HG02610 (cell line): ENCODE measurements around the gene CDKN1C.

ENCODE experiments used
- ATAC-seq: cut with Tn5 transposase; IDR thresholded peaks from one replicate; pipeline ENCODE4 v1.9.1; 2021; ENCODE audit warnings: mild to moderate bottlenecking, moderate library complexity; ENCODE audit not compliant: unreplicated experiment

Gene CDKN1C

DNA sequence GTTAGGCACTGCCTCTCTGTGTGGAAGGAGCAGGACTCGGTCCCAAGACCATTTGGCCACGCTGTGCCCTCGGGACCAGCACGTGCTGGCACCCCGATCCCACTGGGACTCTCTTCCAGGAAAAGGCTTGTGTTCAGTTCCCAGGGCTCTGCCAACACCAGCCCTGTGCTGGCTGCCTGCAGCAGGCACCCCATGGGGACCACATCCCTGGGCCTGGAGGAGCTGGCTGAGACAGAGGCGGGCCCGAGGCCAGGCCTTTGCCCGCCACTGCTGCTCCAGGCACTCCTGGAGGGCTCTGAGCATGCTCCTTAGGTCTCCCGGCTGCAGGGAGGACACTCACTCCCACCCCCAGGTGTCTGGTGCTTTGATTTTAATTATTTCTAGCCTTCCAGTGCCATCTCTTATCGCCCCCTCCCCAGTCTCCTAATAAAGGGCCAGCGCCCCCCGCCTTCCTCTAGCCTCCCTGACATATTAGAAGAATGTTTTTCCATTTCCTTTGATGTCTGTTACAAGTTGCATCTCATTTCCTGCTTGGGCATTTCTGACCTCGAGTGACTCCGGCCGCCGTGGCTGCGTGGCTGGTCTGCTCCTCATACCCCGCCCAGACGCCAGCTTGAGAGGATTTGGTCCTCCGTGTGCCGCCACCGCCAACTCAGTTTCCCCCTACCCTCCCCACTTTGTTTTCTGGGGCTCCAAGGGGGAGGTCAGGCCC, 14.4 kb downstream of the CDKN1C start:
- ATAC-seq = no peak

DNA sequence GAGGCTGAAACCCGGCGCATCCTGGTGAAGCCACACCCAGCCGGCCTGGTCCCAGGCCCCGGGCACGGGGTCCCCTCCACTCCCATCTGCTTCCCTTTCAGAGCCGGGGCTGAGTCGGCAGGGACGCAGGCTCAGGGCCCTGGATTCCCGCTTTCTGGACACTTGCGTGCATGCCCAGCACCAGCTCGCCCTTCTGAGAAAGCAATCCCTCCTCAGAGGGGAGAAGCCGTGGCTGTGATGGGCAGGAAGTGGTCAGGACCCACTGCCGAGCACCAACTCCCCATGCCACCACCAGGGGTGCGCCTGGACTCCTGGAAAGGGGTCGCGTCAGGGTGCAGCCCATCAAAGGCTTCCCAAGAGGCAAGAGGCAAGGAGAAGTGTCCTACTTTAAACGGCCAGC, 15.1 kb downstream of the CDKN1C start:
- ATAC-seq = no peak

DNA sequence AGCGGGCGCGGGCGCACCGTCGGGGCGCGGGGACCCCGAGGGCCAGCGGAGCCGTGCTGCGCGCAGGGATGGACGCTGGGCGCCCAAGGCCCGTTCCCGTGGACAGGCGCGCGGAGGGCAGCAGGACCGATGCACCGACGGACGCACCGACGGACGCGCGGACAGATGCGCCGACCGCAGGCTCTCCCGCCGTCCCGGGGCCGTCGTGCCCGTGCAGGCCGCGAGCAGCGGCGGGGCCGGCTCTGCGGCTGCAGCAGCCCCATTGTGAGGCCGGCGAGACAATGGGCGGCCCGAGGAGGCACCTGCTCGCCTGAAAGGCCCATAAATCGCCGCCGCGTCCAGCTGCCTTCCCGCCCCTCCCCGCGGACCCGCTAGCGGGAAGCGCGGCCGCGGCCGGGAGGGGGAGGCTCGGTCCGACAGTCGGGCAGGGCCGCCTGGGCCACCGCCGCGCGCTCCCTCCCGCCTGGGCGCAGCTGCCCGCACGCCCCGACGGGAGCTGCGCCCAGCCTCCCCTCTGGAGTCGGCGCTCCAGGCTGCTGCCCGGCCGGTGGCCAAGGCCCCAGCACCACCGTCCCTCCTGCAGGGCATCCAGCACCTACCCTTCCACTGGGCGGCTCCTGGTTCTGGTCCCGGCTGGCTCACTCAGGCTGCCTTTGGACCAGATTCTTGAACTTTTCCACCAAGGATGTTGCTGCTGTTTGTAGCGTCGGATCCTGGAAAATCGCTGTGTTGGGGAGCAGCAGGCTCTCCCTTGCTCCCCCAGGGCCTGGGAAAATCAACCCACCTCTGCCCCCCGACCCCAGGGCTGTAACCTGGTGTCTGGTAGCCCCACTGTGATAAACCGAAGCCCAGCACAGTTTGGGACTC, 15.8 kb downstream of the CDKN1C start:
- no peak for ATAC-seq

DNA sequence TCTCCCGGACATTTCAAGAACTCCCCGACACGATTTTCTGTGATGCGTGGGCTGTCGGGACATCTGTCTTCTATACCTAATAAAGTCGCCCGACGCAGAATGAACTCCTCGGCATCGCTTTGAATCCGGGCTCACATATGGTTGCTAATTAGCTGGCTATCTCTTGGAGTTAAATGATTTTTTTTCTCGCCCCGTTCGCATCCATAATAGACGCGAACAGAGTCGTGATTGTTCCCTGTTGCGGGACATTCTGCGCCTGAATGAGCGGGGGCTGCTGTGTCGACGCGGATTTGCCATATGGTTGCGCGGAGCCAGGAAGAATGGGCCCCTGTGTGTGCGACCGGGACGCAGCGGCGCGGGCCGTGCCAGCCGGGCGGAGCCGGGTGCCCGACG, 16.4 kb downstream of the CDKN1C start:
- no peak for ATAC-seq

DNA sequence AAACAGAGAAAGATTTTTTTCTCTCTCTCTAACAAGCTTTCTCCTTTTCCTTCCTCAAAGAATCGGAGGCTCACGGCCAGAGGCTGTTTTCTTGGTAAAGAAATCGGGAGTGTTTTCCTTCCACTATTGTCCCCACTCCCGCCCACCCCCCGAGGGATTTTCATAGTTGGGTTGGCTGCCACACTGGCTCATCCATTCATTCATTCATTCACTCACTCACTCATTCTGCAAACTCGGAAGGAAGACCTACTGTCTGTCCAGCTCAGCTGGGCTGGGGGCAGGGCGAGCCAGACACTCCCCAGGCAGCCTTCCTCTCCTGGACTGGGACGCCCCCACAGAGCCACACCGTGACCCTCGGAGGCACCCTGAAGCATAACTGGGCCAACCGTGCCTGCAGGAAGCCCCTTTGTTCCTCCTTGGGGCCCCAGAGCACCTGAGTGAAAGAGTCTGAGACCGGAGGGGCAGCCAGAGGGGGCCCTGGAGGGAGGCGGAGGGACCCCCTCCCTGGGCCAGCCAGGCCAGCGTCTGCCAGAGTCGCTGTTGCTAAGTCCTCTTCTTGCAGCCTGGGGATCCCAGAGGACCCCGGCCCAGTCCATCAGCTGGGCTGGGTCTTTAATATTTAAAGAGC, 17.0 kb downstream of the CDKN1C start:
- no peak for ATAC-seq

DNA sequence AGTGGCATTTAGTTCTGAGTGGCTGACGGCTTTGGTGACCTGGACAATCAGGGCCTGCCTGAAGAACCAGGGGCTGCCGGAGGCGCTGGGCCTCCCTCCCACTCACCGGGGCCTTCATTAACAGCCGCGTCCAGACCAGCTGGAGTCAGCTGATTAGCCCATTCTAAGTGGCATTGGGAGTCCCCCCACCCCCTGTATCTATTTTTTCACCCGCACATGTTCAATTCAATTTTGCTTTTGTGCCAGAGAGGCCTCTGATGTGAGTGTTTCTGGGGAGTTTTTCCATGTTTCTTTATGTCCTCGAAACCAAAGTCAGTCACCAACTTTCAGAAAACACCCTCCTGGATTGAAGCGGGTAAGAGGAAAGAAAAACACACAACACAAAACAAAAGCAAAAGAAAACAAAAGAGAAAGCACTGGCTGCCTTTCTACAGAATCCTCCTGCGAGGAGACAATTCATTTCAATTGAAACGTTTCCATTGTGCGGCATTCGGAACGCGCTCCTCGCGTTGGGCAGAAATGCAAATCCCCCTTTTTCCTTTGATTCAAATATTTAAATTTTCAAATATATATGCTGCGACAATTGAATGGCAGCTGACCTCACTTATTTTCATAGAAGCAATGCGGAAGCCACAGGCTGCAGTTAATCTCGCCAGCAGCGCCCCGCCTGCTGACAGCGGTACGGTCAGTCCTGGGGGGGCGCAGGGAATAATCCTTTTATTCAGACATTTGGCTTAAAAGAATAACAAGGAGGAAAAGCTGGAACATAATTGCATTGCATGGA, 17.7 kb downstream of the CDKN1C start:
- ATAC-seq = no peak

DNA sequence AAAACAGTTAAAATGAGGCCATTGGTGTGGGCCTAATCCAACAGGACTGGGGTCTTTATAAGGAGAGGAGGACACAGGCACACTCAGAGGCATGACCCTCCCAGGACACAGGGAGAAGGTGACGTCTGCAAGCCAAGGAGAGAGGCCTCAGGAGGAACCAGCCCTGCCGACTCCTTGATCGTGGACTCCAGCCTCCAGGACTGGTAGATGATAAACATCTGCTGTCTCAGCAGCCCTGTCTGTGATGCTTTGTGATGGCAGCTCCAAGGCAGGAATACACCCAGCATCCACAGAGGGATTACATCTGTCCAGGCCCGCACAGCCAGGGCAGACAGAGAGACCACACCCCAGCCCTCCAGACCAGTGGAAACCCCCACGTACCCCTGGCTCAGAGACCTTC, 18.4 kb downstream of the CDKN1C start:
- ATAC-seq = no peak

DNA sequence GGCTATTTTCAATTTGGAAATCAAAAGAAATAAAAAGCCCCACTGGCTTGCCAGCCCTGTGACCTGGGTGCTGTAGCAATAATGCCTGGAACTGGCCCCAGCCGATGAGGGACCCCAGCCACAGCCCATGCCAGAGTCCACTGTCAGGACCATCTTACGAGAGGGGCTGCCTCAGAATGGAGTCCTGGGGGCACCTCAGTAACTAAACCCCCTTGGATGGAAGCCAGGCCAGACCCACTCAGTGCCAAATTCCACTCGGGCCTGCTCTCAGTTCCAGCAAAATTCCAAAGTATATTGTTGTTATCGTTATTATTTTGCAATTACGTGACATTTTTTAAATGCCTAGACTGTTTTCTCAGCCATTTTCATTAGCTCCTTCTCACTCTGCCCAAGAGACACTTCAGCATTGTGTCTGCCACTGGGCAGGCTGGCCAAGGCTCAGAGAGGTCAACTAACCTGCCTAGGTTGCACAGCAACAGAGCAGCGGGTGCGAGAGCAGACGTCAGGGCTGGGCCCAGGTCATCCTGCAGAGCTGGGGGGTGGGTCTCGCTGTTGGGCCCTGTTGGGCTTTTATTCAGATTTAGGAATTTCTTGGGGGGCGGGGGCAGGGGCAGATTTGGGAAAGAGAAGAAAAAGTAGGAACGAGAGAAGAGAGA, 19.5 kb downstream of the CDKN1C start:
- no peak for ATAC-seq

DNA sequence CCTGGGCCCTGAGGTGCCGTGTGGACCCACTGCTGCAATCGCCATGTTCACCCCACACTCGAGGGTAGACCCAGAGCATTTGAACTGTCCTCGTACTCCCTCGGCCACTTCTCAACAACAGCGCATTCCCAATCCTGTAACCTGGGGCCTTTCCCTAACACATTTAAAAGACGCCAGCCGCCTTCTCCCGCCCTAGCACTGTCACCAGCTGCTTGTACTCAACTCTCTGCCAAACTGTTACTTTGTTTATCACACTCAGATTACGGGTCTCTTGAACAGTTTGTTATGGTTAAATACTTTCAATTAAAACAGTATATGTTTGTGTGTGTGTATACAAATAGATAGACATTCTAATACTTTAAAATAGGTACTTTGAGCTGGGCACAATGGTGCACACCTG, 20.7 kb downstream of the CDKN1C start:
- no peak for ATAC-seq

DNA sequence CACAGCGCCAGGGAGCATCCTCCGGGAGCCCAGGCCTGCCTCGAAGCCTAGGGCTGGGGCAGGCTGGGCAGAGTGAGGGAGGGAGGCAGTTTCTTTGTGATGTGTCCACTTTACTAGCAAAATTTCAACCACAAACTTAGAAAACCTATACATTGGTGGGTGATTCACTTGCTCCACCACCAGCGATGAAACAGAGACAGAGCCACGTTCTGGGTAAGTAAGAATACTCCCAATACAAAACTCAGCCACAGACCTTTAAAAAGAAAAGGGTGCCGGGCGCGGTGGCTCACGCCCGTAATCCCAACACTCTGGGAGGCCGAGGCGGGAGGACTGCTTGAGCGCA, 22.3 kb downstream of the CDKN1C start:
- no peak for ATAC-seq

DNA sequence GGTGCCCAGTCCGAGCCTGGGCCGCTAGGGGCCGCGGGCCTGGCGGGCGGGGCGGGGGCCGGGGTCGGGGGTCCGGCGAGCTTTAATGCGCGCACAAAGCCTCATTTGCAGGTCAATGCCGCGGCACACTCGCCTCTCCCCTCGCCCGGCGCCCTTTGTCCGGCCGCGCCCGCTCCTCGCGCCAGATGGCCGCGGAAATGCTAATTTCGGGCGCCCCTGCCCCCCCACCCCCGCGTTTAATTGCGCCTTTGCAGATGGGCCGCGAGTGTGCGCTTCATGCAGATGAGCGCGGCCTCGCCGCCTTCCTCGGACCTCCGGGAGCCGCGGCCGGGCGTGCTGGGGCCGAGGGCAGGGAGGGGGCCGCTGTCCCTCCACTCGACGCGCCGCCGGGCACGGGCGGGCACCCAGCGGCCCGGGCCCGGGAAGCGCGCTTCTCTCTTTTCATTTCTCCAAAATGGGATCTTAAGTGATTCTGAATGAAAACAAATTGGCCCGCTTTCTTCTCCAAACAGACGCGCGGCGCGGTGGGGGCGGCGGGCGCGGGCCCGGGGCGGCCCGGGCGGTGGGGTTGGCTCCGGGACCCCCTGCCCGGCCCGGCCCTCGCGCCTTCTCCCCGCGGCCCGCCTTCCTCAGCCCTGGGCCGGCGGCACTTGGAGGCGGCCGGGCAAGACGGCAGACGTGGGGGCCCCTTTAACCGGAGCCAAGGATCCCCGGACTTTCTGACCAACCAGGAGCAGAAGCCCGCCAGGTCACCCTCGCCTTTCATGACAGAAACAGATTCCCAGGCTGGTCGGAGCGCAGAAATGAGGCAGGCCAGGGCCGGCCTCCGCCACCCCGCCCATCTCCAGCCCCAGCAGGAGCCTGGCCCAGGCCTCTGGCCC, 22.9 kb downstream of the CDKN1C start:
- ATAC-seq = no peak

DNA sequence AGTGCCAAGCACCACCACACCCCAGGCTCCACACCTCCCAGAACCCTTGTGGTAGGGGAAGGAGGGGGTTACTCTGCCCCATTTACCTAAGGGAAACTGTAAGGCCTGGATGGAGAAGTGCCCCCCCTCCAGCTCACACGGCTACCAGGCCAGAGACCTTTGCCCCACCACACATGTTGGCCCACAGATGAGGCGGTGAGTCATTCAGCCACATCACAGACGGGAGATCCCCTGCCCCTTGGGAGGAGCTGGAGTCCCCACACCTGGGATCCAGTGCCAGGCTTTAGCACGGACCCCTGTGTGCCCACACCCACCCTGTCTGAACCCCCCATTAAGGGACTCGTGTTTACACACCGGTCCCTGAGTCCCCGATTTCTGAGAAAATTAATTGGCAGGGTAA, 24.9 kb downstream of the CDKN1C start:
- ATAC-seq = no peak

DNA sequence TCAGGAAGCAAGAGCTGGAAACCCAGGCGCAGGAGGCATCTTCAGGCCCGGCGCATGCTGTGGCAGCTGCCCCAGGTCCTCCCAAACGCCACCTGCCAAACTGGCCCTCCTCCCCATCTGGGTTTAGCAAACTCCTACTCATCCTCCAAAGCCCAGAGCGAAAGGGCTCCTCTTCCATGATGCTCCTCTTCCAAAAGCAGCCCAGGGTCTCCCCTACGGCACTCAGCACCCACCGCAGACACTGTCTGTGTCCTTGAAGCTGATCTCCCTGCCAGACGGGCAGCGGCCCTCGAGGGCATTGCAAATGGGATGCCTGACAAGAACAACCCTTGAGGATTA, 25.9 kb downstream of the CDKN1C start:
- ATAC-seq = no peak

DNA sequence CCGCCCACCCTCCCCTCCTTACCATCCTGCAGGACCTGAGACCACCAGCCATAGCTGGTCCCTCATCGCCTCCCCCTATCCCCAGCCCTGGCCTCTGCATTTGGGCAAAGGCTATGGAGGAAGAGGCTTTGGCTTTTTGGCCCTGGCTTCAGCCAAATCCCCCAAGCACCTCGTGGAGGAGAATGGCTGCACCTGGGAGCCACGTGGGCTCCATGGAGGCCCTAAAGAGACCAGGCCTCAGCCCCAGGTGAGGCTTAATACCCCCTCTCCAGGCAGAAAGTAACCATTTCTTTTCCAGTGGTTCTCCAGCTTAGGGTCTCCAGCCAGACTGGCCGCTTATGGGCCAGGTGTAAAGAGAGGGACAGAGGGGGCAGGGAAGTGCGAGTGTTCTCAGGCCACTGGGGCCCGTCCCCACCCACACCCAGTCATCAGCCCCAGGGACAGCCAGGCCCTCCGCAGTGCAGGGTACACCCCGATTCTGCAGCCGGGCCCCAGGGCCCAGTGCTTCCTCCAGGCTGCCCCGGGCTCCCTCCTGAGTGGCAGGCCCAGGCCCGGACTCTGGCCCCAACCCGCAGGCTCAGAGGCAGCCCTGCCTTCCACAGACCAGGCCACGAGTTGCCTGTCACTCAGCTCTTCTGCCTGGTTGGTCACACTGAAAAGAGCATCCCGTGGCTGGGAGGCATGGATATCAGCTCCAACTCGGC, 26.4 kb downstream of the CDKN1C start:
- ATAC-seq = no peak

DNA sequence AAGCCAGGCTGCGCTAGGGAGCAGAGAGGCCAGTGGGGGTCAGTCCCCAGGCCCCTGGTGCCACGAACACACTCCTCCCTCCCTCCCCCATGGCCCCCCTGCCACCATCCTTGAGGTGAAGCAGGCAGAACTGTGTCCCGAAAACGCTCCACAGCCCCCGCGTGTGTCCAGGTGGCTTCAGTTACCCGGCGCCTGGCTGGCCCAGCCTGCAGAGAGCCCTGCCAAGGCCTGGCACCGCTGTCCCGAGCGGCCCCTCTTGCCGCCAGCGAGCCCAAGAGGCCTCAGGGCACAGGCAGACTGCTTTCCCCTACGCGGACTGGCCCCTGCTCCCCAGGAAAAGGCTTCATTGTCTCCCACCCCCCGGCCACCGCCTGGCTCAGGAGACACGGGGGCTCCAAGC, 27.7 kb downstream of the CDKN1C start:
- ATAC-seq = no peak

DNA sequence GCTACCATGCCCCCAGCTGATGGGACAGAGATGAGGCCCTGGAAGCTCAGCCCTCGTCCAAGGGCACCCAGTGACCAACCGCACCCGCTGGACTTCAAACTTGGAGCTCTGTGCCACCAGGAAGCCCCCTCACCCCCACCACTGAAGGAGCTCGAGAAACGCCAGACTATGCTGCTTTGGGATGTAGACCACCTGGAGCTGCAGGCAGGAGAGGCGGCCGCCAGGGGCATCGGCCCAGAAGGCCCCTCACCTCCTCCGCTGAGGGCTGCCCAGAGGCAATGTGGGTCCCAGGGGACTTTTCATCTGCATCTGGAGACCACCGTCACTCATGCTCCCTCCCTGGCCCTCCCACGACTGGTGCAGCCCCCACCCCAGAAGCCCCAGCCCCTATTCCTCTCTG, 28.3 kb downstream of the CDKN1C start:
- no peak for ATAC-seq

DNA sequence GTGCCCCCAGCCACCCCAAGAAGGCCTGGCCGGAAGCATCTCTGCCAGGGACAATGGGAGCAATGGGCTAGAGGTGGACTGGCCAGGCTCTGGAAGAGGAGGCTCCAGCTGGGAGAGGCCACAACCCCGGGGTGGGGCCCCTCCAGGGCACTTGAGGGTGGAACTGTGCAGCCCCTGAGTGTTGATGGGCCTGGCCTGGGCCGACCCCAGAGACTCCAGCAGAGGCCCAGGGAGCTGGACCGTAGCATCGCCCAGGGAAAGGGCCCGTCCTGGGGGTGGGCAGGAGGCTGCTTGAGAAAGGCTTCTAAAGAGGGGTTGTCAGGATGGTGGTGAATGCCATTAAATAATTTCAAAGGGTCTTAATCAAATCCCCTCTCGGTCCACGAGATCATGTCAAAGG, 30.4 kb downstream of the CDKN1C start:
- no peak for ATAC-seq

DNA sequence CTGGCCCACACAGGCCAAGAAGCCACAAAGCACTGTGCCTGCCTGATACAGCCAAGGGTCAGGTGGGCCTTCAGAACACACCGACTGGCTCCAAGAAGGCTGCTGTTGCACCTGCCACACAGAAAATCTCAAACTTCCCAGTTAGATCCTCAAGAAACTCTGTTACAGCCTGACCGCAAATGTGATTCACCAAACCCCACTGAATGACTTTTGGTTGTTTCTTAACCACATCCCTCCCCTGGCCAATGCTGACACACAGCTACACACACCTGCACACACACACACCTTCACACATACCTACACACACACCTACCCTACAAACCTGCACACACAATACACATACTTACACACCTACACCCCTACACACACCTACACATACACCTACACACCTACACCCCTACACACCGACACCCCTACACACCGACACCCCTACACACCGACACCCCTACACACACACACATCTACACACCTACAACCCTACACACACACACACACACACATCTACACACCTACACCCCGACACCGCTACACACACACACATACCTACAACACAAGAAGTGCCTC, 31.5 kb downstream of the CDKN1C start:
- no peak for ATAC-seq

DNA sequence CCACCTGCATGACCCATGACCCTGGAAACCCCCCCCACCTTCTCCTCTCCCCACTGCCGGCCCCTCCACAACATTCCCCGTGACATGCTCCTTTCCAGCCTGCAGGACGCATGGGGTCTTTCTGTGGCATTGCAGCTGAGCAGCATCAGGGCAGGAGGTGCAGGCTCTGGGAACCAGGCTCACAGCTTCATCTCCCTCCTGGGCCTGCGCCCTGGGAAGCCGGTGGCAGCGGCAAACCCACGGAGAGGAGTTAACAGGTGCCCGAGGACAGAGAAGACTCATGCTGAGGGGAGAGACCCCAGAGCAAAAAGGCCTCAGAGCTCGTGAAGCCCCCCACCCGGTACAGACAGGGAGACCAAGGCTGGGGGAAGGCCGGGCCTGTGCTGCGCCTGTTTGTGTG, 32.2 kb downstream of the CDKN1C start:
- ATAC-seq = no peak
